ENCODE data around the gene PRKCE.

- TF ChIP-seq YY1 (IDR thresholded peaks at IDR 0.05; ENCODE audit: insufficient read depth, insufficient read length) (no peak), ZNF274 (IDR thresholded peaks at IDR 0.05; ENCODE audit: low read depth, low read length) (no peak)
Observed at GRCh38 chr2:45799679-45800381, 148.4 kb downstream of the PRKCE start.

All from NT2/D1 (cell line).